NCI-H526 treated with DMSO at 0.1 percent for 48 hours (cell line): Measurements from ENCODE around the gene FPGS.
"Not testable (repeated sequence)": the region's sequence is repeated elsewhere in the genome, so short reads cannot be mapped to it uniquely, and the experiment has no call there.

Source experiments
- DNase-seq: peaks from one replicate; lab custom pipeline; 2025; lab: John Stamatoyannopoulos, UW

Gene FPGS

GRCh38 chr9:127802576-127803443 lies at the start of gene FPGS:
FPGS (plus strand) TSS chr9:127802882; CDS start chr9:127802925, 43 bp downstream.
- peak; percentile 57 for DNase-seq

DNA sequence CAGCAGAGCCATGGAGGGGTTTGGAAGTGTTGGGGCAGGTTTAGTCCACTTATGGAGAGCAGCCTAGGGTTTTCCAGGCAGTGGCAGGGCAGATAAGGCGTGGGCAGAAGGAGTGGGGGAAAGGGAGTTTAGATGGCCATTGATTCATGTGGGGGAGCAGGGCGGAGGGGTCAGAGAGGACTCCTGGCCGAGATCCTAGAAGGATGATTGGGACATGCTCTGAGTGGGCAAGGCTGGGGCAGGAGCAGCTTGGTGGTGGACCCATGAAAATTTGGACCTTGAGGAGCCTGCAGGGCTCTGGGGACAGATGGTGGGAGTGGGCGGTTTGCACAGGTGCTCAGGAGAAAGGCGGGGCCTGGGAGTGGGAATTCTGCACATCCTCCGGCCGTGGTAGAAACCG lies 49.5 kb upstream of the FPGS start:
- no peak for DNase-seq

DNA sequence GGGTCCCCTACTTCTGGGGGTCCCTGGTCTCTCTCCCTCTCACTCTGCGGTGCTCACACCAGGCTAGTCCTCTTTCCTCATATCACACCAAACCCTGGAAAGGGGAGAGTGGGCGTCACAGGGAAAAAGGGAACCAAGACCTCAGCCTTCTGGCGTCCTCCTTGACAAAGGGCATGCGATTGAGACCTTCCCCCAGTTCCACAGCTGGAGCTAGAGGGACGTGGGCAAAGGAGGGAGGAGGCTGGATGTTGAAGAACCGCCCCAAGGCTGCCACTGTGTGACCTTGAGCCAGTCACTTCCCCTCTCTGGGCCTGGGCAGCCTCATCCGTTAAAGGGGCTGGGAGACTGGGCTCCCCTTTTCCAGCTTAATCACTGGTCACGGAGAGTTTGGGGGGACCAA lies 49.1 kb upstream of the FPGS start:
- no peak for DNase-seq

DNA sequence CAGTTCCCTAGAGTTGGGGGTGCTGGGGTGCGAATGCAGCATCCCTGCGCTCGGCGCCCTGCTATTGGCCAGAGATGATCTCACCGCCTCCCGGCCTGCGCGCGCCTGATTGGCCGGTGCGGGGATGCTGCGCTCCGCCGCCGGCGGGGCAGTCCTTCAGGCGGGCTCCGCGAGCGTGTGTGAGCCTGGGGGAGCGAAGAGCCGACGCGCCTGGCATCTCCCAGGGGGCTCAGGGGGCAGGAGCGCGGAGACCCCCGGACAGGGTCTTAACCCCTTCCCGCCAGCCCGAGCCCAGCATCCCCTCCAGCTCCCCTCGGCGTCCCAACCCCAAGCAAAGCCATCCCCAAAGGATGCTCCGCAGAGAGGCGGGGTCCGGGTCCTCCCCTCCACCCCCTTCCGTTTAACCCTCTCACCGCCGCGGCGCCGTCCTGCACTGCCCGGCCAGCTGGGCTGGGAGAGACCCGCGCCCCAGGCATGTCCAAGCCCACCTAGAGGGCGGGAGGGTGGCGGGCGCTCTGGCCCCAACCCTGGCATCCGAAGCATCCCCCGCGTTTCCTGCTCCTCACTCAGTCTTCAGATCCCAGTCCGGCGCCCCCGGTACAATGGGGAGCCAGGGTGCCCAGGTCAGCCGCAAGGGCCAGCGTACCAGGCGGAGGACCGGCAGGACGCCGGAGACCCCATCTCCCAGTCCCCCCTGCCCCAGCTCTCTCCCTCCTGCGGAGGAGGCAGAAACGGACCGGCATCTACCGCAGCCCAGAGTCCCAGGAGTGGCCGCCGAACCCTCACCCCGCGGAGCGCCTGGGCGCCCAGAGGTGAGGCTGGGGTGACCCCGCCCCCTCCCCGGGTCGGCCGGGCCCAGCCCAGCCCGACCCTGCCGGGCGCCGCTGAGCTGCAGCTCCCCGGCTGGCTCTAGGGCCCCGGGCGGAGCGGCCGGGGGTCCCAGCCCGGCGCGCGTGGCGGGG lies 48.3 kb upstream of the FPGS start:
- no peak for DNase-seq

DNA sequence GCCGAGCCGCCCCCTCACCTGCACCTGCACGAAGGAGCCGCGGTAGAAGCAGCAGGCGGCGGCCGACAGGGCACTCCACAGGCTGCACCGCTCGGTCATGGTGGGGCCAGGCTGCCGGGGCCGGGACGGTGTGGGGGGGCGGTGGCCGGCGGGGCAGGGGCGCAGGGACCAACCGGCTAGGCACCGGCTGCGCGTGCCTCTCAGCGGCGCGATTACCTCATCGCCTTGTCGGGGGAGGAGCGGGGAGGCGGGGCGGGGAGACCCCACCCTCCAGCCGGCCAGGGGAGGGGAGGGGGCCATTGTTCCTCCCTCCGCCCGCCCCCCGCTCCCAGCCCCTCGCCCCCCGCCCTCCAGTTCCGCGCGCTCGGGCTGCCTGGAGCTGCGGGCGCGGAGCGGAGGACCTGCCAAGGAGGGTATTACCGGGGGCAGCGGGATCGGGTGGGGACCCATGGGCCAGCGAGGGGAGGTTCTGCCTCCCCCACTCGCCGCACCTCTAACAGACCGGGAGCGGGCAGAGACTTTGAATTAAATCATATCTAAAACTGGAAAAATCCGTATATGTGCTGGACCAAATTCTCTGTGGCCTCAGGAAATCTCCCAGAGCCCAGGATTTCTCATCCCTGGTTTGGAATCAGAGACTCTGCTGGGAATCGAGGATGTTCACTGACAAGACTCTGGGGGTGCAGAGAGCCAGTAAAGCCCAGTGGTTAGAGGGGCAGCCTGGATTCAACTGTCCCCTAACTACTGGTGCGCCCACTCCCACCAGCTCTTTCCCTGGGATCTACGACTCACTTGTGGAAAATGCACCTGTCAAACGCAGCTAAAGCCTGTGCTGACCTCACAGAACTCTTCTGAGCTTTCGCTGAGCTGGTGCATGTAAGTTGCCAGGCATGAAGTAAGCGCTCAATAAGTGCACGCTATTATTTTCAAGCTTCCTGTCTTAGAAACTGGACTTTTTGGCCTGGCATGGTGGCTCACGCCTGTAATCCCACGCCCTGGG lies 47.3 kb upstream of the FPGS start:
- DNase-seq = no peak

- no peak for DNase-seq
These were observed 46.4 kb upstream of the FPGS start for GRCh38 chr9:127756233-127756632.

DNA sequence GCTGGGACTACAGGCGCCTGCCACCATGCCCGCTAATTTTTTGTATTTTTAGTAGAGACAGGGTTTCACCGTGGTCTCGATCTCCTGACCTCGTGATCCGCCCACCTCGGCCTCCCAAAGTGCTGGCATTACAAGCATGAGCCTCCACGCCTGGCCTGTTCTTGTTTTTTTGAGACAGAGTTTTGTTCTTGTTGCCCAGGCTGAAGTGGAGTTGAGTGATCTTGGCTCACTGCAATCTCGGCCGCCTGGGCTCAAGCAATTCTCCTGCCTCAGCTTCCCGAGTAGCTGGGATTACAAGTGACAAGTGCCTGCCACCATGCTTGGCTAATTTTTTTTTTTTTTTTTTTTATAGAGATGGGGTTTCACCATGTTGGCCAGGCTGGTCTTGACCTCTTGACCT lies 45.9 kb upstream of the FPGS start:
- DNase-seq = not testable (repeated sequence)

GRCh38 chr9:127758843-127759242 lies 43.8 kb upstream of the FPGS start:
- no peak for DNase-seq

DNA sequence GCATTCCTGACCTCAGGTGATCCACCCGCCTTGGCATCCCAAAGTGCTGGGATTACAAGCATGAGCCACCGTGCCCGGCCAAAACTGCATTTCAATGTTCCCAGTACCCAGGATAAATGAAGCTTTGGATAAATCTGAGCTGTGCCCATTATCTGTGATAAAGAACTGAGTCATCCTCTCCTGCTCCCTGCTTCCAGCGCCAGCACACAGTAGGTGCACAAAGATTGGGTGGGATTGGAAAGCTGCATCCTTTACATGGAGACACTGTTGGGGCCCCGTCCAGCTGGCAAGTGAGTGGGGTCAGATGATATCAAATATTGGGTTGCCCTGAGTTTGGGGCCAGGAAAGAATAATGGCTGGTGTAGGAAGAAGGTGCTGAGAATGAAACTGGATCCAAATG lies 41.6 kb upstream of the FPGS start:
- DNase-seq = no peak

GRCh38 chr9:127761491-127761956 lies 41.2 kb upstream of the FPGS start:
- no peak for DNase-seq

GRCh38 chr9:127762111-127762676 lies 40.5 kb upstream of the FPGS start:
- no peak for DNase-seq

GRCh38 chr9:127763918-127764384 lies 38.7 kb upstream of the FPGS start:
- DNase-seq = no peak

DNA sequence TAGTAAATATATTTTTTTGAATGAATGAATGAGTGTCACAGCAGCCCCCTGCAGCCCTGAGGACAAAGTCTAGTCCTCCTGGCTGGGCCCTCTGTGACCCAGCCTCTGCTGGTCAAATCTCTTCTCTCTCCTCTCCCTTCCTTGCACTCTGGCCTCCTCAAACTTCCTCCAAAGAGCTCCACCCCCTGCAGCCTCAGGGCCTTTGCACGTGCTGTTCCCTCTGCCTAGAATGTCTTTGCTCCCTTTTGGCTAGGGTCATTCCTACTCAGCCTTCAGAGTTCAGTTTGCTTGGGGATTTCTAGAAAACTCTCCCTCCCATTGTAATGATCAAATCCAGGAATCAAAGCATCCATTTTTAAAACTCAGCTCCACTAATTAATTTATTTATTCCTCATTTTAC lies 37.3 kb upstream of the FPGS start:
- no peak for DNase-seq

- no peak for DNase-seq
These were observed 35.3 kb upstream of the FPGS start for GRCh38 chr9:127767410-127767809.

DNA sequence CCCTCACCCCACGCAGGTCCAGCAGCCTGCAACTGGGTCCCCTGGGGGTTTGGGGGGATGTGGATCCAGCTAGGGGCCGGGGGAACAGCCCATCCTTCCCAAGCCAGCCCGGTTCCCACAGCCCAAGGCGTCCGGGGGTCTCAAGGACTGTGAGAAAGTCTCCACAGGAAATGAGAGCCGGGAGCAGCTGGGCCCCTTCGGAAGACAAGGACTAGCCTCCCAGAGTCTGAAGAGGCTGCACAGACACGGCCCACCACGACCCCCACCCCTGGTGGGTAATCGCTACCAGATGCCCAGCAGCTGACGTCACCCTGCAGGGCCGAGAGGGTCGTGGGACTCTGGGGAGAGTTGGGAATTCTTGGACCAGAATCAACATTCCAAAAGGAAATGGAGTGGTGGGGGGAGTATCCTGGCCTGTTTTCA lies 34.8 kb upstream of the FPGS start:
- DNase-seq = no peak

- DNase-seq = no peak
These were observed 34.0 kb upstream of the FPGS start for GRCh38 chr9:127768698-127769097.

DNA sequence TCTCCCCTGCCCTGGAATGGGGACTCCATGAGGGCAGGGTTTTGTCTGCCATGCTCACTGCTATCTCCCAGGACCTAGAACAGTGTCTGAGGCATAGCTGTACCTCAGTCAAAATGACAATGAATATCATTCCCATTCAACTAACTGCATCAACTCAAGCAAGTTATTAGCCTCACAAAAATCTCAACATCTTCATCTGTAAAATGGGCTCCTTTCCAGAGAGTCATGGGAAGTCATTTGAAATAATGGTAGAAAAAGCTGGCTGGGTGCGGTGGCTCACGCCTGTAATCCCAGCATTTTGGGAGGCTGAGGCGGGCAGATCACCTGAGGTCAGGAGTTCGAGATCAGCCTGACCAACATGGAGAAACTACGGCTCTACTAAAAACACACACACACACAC lies 33.6 kb upstream of the FPGS start:
- DNase-seq = no peak

DNA sequence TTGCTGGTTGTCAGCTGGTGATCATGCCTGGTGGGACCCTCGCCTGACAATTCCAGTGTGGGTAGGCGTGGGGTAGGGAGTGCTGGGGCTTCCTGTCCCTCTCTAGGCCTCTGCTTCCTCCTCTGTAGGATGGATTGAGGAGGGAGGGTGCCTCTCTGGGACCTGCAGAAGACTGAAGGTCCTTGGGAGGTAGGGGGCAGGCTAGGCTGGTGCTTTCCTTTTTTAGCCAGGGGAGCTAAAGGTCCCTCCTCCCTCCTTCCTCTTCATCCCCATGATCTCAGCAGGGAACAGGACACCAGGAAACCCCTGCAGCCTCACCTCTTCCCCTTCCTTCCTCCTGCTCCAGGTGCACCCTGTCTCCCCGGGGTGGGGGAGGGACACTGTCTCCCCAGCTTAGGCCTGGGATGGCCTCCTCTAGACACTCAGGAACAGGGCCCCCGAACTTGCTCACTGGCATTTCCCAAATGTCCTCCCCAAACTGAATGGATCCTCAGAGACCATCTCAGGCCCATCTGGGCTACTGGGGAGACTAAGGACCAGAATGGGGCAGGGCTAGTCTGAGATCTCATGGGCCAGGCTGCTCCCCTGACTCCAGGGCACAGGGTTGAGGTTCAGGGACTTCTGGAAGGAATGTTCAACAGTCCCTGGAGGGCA lies 32.6 kb upstream of the FPGS start:
- DNase-seq = no peak

GRCh38 chr9:127770583-127770904 lies 32.1 kb upstream of the FPGS start:
- DNase-seq = no peak

DNA sequence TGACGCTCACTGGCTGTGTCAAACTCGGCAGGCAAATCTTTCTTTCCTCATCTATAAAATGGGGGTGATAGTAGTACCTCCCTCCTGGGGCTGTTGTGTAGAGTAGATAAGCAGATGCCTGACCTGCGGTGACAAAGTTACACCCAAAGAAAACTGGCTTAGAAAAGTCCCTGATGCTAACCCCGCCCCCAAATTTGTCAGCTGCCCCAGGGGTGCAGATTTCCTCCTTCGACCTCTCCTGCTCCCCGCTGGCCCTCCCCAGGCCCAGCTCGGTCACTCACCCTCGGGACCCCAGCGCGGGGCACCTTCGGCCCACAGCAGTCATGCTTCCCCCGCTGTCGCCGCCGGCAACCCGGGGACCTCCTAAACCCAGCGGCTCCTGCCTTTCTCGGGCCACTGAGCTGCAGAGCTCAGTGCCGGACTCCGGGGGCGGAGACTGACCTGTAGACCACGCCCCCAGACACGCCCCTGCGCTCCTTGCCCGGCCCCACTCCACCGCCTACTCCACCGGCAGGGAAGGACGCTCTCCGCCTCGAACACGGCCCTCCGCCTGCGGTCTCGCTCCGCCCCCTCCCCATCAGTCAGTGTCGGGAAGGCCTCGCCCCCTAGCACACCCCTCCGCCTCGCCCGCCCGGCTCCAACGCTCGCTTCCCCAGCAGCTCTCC lies 31.6 kb upstream of the FPGS start:
- peak; percentile 86 for DNase-seq
